Measurements from ENCODE around the gene BRME1.
"Not testable (repeated sequence)": the region's sequence is repeated elsewhere in the genome, so short reads cannot be mapped to it uniquely, and the experiment has no call there.

BRME1 gene

GRCh38 chr19:13864667-13865570 lies 41.0 kb downstream of the BRME1 start:
- no peak for DNase-seq

- DNase-seq = no peak
Observed at GRCh38 chr19:13864046-13864666, 41.8 kb downstream of the BRME1 start.

- peak; percentile 40 for DNase-seq
Observed at GRCh38 chr19:13861714-13862531, 44.0 kb downstream of the BRME1 start.

GRCh38 chr19:13861392-13861713 lies 44.6 kb downstream of the BRME1 start:
- DNase-seq = no peak

GRCh38 chr19:13860679-13861391 lies 45.1 kb downstream of the BRME1 start:
- no peak for DNase-seq

- peak; percentile 38 for DNase-seq
Observed at GRCh38 chr19:13859361-13859880, 46.5 kb downstream of the BRME1 start.

- DNase-seq = no peak
Observed at GRCh38 chr19:13856497-13856896, 49.4 kb downstream of the BRME1 start.

- not testable (repeated sequence) for DNase-seq
Observed at GRCh38 chr19:13852171-13852707, 53.7 kb downstream of the BRME1 start.

GRCh38 chr19:13851734-13852114 lies 54.2 kb downstream of the BRME1 start:
- not testable (repeated sequence) for DNase-seq

GRCh38 chr19:13850910-13851733 lies 54.8 kb downstream of the BRME1 start:
- no peak for DNase-seq

GRCh38 chr19:13849991-13850909 lies 55.7 kb downstream of the BRME1 start:
- DNase-seq = no peak

- DNase-seq = no peak
Observed at GRCh38 chr19:13848798-13849676, 56.9 kb downstream of the BRME1 start.

GRCh38 chr19:13848340-13848677 lies 57.6 kb downstream of the BRME1 start:
- no peak for DNase-seq

- peak; percentile 46 for DNase-seq
Observed at GRCh38 chr19:13847407-13848339, 58.2 kb downstream of the BRME1 start.

GRCh38 chr19:13846557-13847406 lies 59.1 kb downstream of the BRME1 start:
- peak; percentile 52 for DNase-seq

- no peak for DNase-seq
Observed at GRCh38 chr19:13844130-13844631, 61.7 kb downstream of the BRME1 start.

All from NCI-H1694 (cell line).